SK-N-SH (cell line): Measurements from ENCODE around the gene TBXA2R. TPM values are rescaled to one million over a fixed set of nuclear protein-coding genes. Genes with fewer than 3 reads are reported as not detected.

ENCODE experiments used
- CTCF ChIA-PET: fragments of 300-600, 350-600 bp; formaldehyde crosslinking; extraction: SDS; loops from one replicate; lab custom pipeline; 2021; lab: Yijun Ruan, JAX
- POLR2A ChIA-PET: fragments of 350-600 bp; sonication (Branson Sonifier 250); formaldehyde crosslinking; extraction: SDS; loops from one replicate; lab custom pipeline; 2020; ENCODE audit warnings: antibody characterized with exemption, inconsistent platforms; lab: Yijun Ruan, JAX
- DNase-seq: peaks from one replicate; pipeline ENCODE4 v3.0.0; 2012
- H2AFZ ChIP-seq: fragments of 200-600 bp; sonication (generic); 2 replicates; pipeline ENCODE4 v1.8.1; 2016; ENCODE audit warnings: antibody characterized with exemption, mild to moderate bottlenecking, low read depth
- H3F3A ChIP-seq: fragments of 200-600 bp; sonication (generic); replicated peaks from 2 replicates; pipeline ENCODE3; 2016; ENCODE audit warnings: antibody characterized with exemption, mild to moderate bottlenecking; ENCODE audit not compliant: insufficient read depth
- H3K27ac ChIP-seq, 2 experiments: fragments of 200-500 bp in 1 of 2; fragments of 200-600 bp in 1 of 2; sonication (Bioruptor generic) in 1 of 2; sonication (generic), shearing (Covaris generic) in 1 of 2; 2 replicates each; pipeline versions ENCODE4 v1.5.1 to v1.6.1; 2014 to 2016; ENCODE audit warnings: low read depth in 2 of 2, inconsistent platforms in 1 of 2, low read length in 1 of 2, mild to moderate bottlenecking in 1 of 2, mixed read lengths in 1 of 2
- H3K27me3 ChIP-seq: fragments of 200-600 bp; sonication (generic), shearing (Covaris generic); 2 replicates; pipeline ENCODE4 v1.6.1; 2016; ENCODE audit warnings: mixed run types; ENCODE audit not compliant: insufficient read depth
- H3K36me3 ChIP-seq, 2 experiments: fragments of 200-500 bp in 1 of 2; fragments of 200-600 bp in 1 of 2; sonication (Bioruptor generic) in 1 of 2; sonication (generic) in 1 of 2; replicated peaks in 1 of 2; 2 replicates each; pipeline versions ENCODE3 to v1.5.1; 2014 to 2016; ENCODE audit warnings: low read length in 1 of 2, mild to moderate bottlenecking in 1 of 2; ENCODE audit not compliant: insufficient read depth in 2 of 2, control insufficient read depth in 1 of 2
- H3K4me1 ChIP-seq, 2 experiments: fragments of 200-500 bp in 1 of 2; fragments of 200-600 bp in 1 of 2; sonication (Bioruptor generic) in 1 of 2; sonication (generic), shearing (Covaris generic) in 1 of 2; 2 replicates each; pipeline versions ENCODE4 v1.5.1 to v1.6.1; 2014 to 2016; ENCODE audit warnings: low read depth in 1 of 2, low read length in 1 of 2, mixed run types in 1 of 2; ENCODE audit not compliant: insufficient read depth in 2 of 2, control insufficient read depth in 1 of 2
- H3K4me2 ChIP-seq: fragments of 200-600 bp; sonication (generic), shearing (Covaris generic); 2 replicates; pipeline ENCODE4 v1.6.1; 2017; ENCODE audit warnings: mixed run types
- H3K4me3 ChIP-seq, 2 experiments: fragments of 200-500 bp in 1 of 2; fragments of 200-600 bp in 1 of 2; sonication (Bioruptor generic) in 1 of 2; sonication (generic), shearing (Covaris generic) in 1 of 2; 2 replicates each; pipeline versions ENCODE4 v1.5.1 to v1.8.1; 2014 to 2016; ENCODE audit warnings: low read depth in 2 of 2, inconsistent platforms in 1 of 2, low read length in 1 of 2, mild to moderate bottlenecking in 1 of 2, mixed read lengths in 1 of 2, moderate library complexity in 1 of 2
- H3K79me2 ChIP-seq: fragments of 200-600 bp; sonication (generic); 2 replicates; pipeline ENCODE4 v1.8.1; 2017; ENCODE audit warnings: mild to moderate bottlenecking; ENCODE audit not compliant: insufficient read depth
- H3K9ac ChIP-seq: fragments of 200-600 bp; sonication (generic); 2 replicates; pipeline ENCODE4 v1.6.1; 2017; ENCODE audit warnings: mixed run types
- H3K9me2 ChIP-seq: fragments of 200-600 bp; sonication (generic); 2 replicates; pipeline ENCODE4 v1.6.1; 2017; ENCODE audit warnings: mixed run types
- H3K9me3 ChIP-seq: fragments of 200-600 bp; sonication (generic); 2 replicates; pipeline ENCODE4 v1.6.1; 2017; ENCODE audit warnings: mixed run types, mild to moderate bottlenecking, moderate library complexity
- H4K20me1 ChIP-seq: fragments of 200-600 bp; sonication (generic); 2 replicates; pipeline ENCODE4 v1.6.1; 2017; ENCODE audit warnings: mild to moderate bottlenecking, mixed run types; ENCODE audit not compliant: insufficient read depth
- CTCF ChIP-seq: fragments of 200-600 bp; sonication (generic); IDR thresholded peaks from 2 replicates; pipeline ENCODE4 v1.6.1; 2017; ENCODE audit warnings: antibody characterized with exemption, mild to moderate bottlenecking, moderate library complexity
- FOSL2 ChIP-seq: IDR thresholded peaks from 2 replicates; pipeline ENCODE4 v1.4.0; 2012; ENCODE audit warnings: low read depth, mild to moderate bottlenecking, moderate library complexity, borderline replicate concordance
- JUND ChIP-seq: IDR thresholded peaks from 2 replicates; pipeline ENCODE4 v1.4.0; 2012
- MXI1 ChIP-seq: IDR thresholded peaks from 2 replicates; pipeline ENCODE4 v1.6.1; 2012; ENCODE audit warnings: mild to moderate bottlenecking, low read depth, low read length, improper control_type of control experiment
- NFIC ChIP-seq: IDR thresholded peaks from 2 replicates; pipeline ENCODE4 v1.4.0; 2012; ENCODE audit warnings: borderline replicate concordance
- NRF1 ChIP-seq: IDR thresholded peaks from 2 replicates; pipeline ENCODE4 v1.6.1; 2012; ENCODE audit warnings: low read depth, mild to moderate bottlenecking, low read length
- RFX5 ChIP-seq: IDR thresholded peaks from 2 replicates; pipeline ENCODE4 v1.6.1; 2012; ENCODE audit warnings: mild to moderate bottlenecking, improper control_type of control experiment, low read length
- YY1 ChIP-seq: IDR thresholded peaks from 2 replicates; pipeline ENCODE4 v1.4.0; 2012; ENCODE audit warnings: low read depth, mild to moderate bottlenecking
- WGBS: methylation state at CpG from one replicate; pipeline ENCODE4 v1.1.6; 2017; ENCODE audit warnings: low lambda C conversion rate; 5-methylcytosine and 5-hydroxymethylcytosine counted together
- polyA plus RNA-seq, 3 experiments: library from polyadenylated mRNA; depleted of rRNA; stranded (reverse); fragments of >200 nt; gene quantifications; 2 replicates each; pipeline ENCODE4 v1.2.3, GENCODE V29; 2012
- TF ChIP-seq, protein P1 (sequence below): IDR thresholded peaks from 2 replicates; pipeline ENCODE4 v1.4.0; 2012; ENCODE audit warnings: low read depth
- TF ChIP-seq, protein P2 (sequence below): IDR thresholded peaks from 2 replicates; pipeline ENCODE4 v1.4.0; 2012; ENCODE audit warnings: low read depth, borderline replicate concordance

The TBXA2R gene
- polyA plus RNA-seq, 1 of the 3 experiments (the other 2 are of a cell fraction) = 0.92 TPM

- Histone ChIP-seq H4K20me1 (no peaks in the 10 kb centered on the region), H3K4me1 (no peaks in the 10 kb centered on the region), H3F3A (peaks cover 6% of the 10 kb centered on the region), H3K9ac (no peak overlapping the region), H2AFZ (no peak overlapping the region), H3K36me3 (no peaks in the 10 kb centered on the region), H3K27ac (no peak overlapping the region), H3K27me3 (no peaks in the 10 kb centered on the region), H3K9me3 (no peaks in the 10 kb centered on the region), H3K79me2 (no peaks in the 10 kb centered on the region), H3K4me2 (no peak overlapping the region), H3K9me2 (no peaks in the 10 kb centered on the region), H3K4me3 (no peak overlapping the region)
- ChIA-PET POLR2A (no interaction called here), CTCF (interaction anchor here (1.3 to 3.3 kb wide), 2 partner anchors 9 to 14 kb away, joined by 4 to 14 read pairs; partner anchors contain the start of gene GIPC3)
- TF ChIP-seq RFX5 (no peak), FOSL2 (no peak), NFIC (no peak)
- WGBS = 85% methylated on average over 8 of the region's 34 CpGs
- no peak for DNase-seq
Measured at GRCh38 chr19:3595521-3596061, 11.1 kb downstream of the TBXA2R start.

DNA sequence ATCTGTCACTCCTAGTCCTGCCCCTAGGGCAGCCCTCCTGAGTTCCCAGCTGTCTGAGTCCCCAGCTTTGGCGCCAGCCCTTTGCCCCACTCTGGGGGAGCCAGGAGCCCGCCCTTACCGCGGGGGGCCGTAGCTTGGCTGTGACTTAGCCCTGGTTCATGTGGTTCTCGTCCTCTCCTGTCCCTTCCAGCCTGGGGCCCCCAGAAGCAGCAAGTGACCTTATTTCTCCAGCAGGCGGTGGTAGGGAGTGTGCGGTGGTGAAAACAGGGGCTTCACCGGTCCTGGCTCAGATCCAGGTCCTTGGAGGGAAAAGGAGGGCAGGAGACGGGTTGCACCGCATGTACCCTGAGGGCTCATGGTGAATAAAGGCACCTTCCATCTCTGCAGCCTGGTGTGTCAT is 13.5 kb downstream of the TBXA2R start:
- 42% methylated on average over 6 of the region's 11 CpGs for WGBS

More for the DNA sequence above, 13.5 kb downstream of the TBXA2R start:
- TF ChIP-seq JUND = no peak
- no peak for TF ChIP-seq NRF1
- TF ChIP-seq, protein P1, sequence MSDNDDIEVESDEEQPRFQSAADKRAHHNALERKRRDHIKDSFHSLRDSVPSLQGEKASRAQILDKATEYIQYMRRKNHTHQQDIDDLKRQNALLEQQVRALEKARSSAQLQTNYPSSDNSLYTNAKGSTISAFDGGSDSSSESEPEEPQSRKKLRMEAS = no peak
- no peak for TF ChIP-seq MXI1
- no peak for TF ChIP-seq RFX5
- TF ChIP-seq CTCF = peak; percentile 10; the same call in 1 of the 2 replicates
- TF ChIP-seq YY1 = no peak
- TF ChIP-seq, protein P2, sequence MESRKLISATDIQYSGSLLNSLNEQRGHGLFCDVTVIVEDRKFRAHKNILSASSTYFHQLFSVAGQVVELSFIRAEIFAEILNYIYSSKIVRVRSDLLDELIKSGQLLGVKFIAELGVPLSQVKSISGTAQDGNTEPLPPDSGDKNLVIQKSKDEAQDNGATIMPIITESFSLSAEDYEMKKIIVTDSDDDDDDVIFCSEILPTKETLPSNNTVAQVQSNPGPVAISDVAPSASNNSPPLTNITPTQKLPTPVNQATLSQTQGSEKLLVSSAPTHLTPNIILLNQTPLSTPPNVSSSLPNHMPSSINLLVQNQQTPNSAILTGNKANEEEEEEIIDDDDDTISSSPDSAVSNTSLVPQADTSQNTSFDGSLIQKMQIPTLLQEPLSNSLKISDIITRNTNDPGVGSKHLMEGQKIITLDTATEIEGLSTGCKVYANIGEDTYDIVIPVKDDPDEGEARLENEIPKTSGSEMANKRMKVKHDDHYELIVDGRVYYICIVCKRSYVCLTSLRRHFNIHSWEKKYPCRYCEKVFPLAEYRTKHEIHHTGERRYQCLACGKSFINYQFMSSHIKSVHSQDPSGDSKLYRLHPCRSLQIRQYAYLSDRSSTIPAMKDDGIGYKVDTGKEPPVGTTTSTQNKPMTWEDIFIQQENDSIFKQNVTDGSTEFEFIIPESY = no peak
- Histone ChIP-seq H3K79me2 (no peaks in the 10 kb centered on the region), H3K27me3 (no peaks in the 10 kb centered on the region), H2AFZ (no peak overlapping the region), H3F3A (peaks cover 13% of the 10 kb centered on the region), H3K9me3 (no peaks in the 10 kb centered on the region), H3K9me2 (no peaks in the 10 kb centered on the region), H3K27ac (no peak overlapping the region), H3K4me2 (no peak overlapping the region), H3K4me3 (no peak overlapping the region), H3K4me1 (no peaks in the 10 kb centered on the region), H3K9ac (no peak overlapping the region), H3K36me3 (no peaks in the 10 kb centered on the region), H4K20me1 (no peaks in the 10 kb centered on the region)
- POLR2A ChIA-PET = interaction anchor here (0.5 kb wide), 1 partner anchor 1747 kb away, joined by 3 read pairs; no protein-coding TSS in a partner anchor
- CTCF ChIA-PET = interaction anchor here (1.4 to 3.5 kb wide), 3 partner anchors 8 to 47 kb away, joined by 4 to 20 read pairs (median 4); no protein-coding TSS in a partner anchor
- DNase-seq = no peak
